LHCN-M2 (cell line): ENCODE results near the gene MMP10. TPM values are rescaled to one million over a fixed set of nuclear protein-coding genes. Genes with fewer than 3 reads are reported as not detected.
A peak's percentile ranks its signal among the peaks of the same experiment; 100 is the strongest.
"Not testable (repeated sequence)": the region's sequence is repeated elsewhere in the genome, so short reads cannot be mapped to it uniquely, and the experiment has no call there.

Source experiments
- DNase-seq: peaks from one replicate; pipeline ENCODE4 v3.0.0-alpha.2; 2012; ENCODE audit warnings: low read depth
- total RNA-seq: library from RNA; depleted of rRNA; stranded (reverse); fragments of >200 nt; gene quantifications from 2 replicates; pipeline ENCODE4 v1.2.3, GENCODE V29; 2014

The MMP10 gene
- total RNA-seq, 1 experiment from 2014 or later: not detected

GRCh38 chr11:102783720-102784119, 3.3 kb upstream of the MMP10 start:
- no peak for DNase-seq

DNA sequence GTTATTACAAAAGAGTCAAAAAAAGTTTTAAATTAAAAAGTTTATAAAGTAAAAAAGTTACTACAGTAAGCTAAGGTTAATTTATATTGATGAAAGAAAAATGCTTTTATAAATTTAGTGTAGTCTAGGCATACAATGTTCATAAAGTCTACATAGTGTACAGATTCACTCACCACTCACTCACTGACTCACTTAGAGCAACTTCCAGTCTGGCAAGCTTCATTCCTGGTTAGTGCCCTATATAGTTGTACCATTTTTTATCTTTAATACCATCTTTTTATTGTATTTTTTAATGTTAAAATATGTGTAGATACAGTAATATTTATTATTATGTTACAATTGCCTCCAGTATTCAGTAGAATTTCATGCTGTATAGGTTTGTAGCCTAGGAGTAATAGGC, 2.6 kb upstream of the MMP10 start:
- DNase-seq: no peak

- no peak for DNase-seq
Measured at GRCh38 chr11:102781676-102782075, 1.2 kb upstream of the MMP10 start.

GRCh38 chr11:102776454-102776853, 4.0 kb downstream of the MMP10 start:
- no peak for DNase-seq

- DNase-seq: no peak
Measured at GRCh38 chr11:102773386-102773785, 7.0 kb downstream of the MMP10 start.

DNA sequence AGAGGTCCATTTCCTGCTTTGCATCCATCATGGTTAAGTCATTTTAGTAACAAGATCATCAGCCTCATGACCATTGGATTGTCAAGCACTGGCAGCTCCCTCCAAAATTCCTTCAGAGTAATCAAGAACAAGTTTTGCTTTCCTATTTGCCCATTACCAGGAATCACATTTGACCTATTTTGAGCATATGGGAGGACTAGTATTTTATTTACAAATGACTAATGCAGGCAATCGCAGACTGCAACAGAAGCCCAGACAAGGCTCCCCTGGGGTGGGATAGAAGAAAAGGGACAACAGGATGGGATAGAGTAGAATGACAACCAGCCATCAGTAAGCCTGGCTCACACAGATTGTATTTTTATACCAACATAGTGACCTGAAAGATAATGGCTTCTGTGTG, 9.1 kb downstream of the MMP10 start:
- no peak for DNase-seq

- DNase-seq: no peak
Measured at GRCh38 chr11:102770191-102770590, 10.2 kb downstream of the MMP10 start.

GRCh38 chr11:102767800-102768199, 12.6 kb downstream of the MMP10 start:
- DNase-seq: no peak

GRCh38 chr11:102763440-102763839, 17.0 kb downstream of the MMP10 start:
- DNase-seq: no peak

GRCh38 chr11:102762361-102762767, 18.1 kb downstream of the MMP10 start:
- peak; percentile 10 for DNase-seq

DNA sequence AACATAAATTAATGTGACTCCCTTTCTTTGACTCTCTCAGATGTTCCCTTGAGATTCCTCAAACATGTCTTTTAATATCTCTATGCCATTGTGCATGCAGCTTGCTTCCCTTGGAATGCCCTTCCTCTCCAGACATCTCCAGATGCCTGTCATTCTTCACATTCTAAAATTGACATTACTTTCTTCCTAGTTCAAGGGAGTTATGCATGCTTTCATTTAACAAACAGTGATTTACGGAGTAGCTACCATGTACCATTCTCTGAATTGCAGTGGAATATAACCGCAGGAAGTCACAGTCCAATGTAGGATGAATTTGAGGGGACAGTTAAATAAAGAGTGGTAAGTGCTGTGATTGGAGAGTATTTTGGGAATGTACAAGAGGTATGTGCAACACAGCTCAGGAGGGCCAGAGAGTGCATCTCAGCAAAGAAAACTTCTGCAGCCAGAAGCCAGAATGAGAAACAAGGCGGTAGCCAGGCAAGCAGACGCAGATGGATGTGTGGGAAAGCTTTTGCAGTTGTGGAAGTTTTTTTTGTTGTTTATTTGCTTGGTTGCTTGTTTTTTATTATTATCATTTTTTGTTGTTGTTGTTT, 18.7 kb downstream of the MMP10 start:
- no peak for DNase-seq

DNA sequence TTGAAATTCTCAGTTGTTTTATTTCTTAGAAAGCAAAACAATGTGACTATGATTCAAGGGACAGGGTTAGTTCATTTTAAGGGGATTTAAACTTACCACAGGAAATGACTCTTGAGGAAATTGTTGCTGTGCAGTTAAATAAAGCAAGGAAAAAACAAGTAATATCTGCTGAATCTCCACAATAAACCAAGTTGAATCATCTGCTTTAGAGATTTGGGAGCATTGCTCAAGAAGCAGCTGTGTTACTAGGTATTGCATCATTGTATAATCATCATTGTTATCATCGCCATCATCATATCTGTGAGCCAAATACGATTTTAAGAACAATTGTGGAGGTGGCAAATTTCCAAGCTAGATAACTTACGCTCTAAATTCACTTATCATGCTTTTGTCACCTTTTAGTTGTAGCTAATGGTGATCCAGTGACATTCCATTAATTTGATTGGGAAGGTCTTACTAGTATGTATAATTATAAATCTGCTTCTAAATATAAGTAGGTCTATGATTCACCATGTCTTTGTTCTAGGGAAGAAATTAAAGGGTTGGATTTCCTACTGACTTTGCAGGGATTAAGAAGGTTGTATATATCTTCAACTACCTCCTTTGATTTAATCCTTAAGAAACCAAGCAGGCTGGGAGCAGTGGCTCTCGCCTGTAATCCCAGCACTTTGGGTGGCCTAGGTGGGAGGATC, 19.9 kb downstream of the MMP10 start:
- DNase-seq: peak; percentile 96

GRCh38 chr11:102757823-102758549, 22.4 kb downstream of the MMP10 start:
- DNase-seq: peak; percentile 32

DNA sequence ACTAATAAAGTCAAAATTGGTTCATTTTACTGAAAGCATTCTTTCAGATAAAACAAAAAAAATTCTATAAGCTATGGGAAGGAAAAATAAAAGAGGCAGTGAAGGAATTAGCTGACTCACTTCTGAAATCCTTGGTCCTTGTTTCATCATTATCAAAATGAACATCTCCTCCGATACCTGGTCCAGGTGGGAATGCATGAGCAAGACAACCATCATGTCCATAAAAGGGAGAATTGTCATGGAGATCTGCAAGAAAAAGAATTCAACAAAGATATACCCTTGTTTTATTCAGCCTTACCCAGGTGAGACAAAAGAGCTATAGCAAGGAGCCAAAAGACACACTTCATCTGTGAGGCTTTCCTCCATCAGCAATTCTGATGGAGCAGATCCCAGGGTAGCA, 27.2 kb downstream of the MMP10 start:
- no peak for DNase-seq

- no peak for DNase-seq
Measured at GRCh38 chr11:102751673-102752072, 28.8 kb downstream of the MMP10 start.

- no peak for DNase-seq
Measured at GRCh38 chr11:102749101-102749722, 31.2 kb downstream of the MMP10 start.

- not testable (repeated sequence) for DNase-seq
Measured at GRCh38 chr11:102746746-102747578, 33.5 kb downstream of the MMP10 start.

DNA sequence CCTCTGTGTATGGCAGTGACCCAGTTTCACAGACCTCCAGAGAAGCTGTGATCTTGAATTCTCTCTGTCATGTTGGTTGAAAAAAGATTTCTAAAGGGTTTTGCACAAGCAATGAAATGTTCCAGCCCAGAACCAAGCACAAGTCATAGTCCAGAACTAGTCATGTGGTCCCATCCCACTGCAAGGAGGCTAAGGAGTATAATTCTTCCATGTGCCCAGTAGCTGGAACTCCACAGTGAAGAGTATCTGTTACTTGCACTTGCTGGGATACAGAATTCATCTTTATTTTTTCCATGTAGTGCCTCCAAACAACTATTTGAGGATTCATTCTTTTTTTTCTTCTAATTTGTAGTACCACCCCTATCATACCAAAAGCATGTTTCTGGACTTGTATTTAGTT, 45.8 kb downstream of the MMP10 start:
- no peak for DNase-seq

DNA sequence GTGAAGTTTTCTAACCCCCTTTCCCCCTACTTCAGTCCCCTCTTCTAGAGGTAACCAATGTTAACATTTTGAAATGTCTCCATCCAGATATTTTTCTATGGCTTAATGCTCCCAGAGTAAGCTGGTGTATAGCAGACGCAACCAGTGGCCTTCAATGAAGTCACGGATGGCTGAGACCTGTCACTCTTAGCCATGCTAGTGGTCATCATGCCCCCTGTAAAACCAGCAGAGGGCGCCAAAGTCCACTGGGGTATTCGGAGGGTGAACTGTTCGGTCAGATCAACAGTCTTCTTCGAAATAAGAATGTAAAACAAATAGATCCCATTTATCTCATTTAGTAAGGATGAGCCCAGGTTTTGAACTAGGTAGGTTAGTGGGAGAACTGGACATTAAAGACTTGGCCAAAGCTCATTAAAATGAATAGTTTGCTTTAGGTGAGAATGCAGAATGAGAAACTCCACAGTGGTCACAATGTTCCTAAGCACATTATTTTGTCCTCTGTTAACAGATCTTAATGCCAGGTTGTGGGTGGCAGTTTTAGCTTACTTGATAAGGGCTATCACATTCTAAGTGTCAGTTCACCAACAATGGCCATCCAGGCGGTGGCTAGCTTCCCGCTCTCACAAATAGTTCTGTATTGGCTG, 47.1 kb downstream of the MMP10 start:
- DNase-seq: peak; percentile 46

- not testable (repeated sequence) for DNase-seq
Measured at GRCh38 chr11:102730944-102731343, 49.5 kb downstream of the MMP10 start.
